EL (cell line): ENCODE data around the gene P3R3URF.

Experiments
- DNase-seq: peaks from one replicate; pipeline ENCODE4 v3.0.0-alpha.2; 2016

Gene P3R3URF

DNA sequence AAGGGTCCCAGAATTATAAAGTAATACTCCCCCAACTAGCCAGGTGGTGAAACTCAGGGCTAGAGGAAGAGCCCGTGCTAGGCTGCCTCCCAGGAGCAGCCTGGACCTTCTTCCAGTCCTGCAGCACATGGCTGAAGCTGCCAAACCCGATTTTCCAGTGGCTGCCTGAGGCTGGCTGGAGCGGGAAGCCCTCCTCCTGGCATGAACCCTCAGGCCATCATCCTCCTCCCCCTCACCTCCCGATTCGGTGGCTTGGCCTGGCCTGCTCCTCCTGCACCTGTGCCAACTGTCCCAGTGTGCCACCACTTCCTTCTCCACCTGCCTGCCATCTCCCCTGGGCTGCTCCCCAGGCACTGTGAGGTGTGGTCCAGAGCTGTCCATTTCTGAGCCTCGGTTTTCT, 4.4 kb downstream of the P3R3URF start:
- no peak for DNase-seq

DNA sequence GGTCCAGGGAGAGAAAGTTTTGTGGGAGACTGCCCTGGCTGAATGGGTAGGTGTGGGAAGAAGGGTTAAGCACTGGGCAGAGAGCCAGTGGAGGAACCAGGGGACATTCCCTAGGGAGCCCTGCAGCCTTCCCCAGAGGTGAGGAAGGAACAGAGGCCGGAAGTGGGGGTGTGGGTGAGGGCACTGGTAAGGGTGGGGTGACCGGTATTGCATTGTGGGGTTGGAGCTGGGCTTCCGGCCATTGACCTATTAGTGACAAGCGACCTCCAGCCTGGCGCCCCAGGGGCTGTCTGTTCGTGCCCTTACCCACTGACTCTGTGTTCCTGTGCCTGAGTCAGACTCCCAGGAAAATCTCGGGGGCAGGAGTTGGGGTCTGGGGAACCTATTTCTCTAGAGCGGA, 4.9 kb downstream of the P3R3URF start:
- DNase-seq = no peak

DNA sequence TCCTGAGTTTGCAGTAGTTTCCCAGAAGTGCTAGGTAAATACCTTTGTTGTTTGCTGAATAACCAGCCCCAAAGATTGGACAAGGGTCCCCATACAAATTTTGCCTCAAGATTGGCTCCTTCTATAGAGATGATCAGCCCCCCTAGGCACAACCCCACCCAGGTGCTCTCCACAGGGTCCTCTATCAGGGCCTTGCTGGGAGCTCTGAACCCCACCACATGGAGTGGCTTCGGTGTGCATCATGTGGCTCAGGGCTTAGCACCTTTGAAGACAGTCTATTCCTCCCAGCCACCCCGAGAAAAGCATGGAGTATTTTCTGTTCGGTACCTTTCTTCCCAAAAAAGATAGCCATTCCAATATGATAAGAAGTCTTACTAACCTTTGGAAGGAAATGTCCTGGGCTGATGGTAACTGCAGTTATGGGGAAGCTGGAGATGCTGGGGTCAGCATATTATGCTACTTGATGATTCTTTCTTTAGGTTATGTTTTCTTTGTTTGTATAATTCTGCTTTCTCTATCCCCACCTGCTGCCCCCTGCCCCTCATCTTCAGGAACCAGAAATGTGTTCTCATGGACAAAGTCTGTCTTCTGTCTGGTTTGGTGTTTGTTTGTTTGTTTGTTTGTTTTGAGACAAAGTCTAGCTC, 6.4 kb downstream of the P3R3URF start:
- no peak for DNase-seq

DNA sequence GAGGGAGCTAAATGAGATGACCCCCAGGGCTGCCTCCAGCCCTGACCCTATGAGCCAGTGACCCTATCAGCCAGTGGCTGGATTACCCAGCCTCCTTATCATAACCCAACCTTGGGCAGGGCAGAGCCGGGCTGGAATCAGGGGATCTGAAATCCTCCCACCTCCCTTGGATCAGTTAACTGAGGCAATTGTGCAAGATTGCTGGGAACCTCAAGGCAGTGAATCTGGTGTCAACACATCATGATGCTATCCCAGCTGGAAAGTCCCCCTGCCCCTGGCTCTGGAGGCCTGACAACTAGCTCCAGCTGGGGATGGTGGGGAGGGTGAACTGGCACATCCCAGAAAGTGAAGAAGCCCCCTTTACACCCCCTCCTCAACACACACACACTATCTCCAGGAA, 7.8 kb downstream of the P3R3URF start:
- no peak for DNase-seq

DNA sequence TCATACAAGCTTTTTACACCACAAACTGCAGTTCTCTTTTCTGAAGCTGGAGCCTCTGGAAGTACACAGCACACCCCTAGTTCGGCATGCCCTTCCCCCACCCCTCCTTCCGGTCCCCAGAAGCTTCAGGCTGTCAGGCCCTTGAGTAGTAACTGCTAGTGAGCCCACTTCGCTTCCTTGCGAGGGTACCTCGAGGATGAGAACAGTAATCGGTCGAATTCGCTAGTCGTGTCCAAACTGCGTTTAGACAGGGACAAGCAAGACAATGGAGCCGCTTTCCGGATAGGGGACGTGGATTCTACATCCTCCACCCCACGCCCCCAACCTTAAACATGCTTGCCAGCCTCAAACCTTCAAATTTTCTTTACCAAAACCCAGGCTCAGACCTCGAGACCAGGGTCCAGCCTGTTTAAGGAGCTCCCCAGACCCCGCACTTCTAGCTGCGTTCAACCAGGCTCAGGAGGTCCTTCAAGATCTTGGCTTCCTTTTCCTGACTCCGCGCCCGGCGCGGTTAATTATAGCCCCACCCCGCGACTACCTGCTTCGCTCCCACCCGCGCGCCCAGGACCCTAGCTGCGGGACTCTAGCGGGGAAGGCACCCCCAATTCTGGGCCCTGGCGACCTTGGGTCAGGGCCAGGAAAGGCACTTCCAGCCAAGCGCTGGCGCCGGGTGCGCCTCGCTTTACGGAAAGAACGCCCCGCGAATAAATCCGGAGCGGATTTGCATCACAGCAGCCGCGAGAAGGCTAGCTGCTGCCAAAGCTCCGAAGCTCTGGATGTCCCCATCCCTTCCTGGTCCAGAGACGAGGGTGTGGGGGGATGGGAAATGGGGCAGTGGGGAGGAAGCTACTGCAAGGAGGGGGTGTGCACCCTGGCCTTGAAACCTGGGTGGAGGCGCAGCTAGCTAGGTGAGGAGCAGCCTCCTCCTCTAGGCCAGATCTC, 9.5 kb downstream of the P3R3URF start:
- DNase-seq = no peak

DNA sequence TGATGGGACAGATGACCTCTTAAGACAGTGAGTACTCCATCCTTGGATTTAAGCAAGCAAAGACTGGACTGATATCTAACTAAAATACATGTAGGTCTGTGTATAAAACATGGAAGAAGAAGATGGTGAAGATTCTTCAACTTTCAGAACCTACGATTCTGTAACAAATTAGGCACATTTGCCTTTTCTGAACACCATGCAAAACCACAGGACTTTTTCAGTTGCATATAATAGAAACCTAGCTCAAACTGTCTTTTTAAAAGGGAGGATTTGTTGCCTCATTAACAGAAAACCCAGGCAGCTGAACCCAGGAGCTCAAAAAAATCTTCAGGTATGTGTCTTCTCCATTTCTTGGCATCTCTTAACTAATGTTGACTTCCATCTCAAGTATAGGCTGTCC, 16.1 kb downstream of the P3R3URF start:
- no peak for DNase-seq

DNA sequence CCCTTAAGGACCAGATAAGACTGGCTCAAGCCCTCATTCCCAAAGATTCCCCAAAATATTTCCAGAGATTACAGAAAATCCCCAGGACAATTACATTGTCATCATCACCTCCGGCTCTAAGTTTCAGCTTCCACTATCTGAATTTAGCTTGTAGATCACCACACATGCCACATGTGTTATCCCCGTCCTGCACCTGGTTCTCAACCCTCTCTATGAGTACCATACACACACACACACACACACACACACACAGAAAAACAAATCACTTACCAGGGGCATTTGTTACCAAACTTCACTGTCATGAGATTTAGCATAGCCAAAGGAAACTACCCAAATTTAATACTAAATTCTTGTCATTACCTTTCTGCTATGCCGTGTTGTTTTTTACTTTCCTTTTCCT, 16.8 kb downstream of the P3R3URF start:
- DNase-seq = no peak

DNA sequence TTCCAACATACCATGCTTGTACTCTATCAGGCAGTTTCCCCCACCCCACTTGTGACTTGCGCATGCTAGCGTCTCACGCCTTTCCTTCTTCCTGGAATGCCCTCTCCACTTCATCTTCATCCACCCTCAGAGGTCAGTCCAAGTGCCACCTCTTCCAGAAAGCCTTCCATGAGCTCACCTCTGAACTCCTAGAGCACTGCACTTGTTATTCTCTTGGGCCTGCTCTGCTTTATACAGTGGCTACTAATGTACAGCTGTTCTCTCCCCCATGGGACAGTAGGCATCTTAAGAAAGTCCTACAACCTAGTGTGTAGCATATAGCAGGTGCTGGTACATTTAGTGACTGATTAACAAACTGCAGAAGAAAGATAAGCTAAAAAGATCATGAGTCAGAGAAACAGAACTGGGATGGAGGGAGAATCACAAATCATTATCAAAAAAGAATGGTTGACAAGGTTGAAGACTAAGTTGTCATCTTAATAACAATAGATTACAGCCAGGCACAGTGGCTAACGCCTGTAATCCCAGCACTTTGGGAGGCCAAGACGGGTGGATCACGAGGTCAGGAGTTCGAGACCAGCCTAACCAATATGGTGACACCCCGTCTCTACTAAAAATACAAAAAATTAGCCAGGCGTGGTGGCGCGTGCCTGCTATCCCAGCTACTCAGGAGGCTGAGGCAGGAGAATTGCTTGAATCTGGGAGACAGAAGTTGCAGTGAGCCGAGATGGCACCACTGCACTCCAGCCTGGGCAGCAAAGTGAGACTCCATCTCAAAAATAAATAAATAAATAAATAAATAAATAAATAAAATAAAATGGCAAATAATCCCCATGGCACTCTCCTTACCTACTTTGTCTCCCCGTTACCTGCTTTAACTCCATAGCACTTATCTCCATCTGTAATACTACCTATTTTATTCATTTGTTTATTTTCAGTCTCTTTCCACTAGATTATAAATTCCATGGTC, 17.7 kb downstream of the P3R3URF start:
- DNase-seq = no peak

DNA sequence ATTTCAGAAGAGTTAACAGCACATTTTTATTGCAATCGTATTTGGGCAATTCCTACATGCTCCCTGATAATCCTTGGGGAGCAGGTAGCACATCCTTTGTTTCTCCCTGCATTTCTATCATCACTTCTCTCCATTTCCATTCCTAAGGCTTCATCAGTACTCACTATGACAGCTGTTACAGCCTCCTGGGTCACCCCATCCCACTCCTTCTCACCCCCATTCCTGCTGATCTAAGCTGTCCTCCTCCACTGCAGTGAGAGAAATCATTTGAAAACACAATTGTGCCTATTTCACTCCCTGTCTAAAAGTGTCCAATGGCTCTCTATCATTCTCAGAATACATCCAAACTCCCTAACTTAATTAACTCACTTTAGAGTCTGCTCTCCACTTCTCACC, 18.4 kb downstream of the P3R3URF start:
- no peak for DNase-seq

DNA sequence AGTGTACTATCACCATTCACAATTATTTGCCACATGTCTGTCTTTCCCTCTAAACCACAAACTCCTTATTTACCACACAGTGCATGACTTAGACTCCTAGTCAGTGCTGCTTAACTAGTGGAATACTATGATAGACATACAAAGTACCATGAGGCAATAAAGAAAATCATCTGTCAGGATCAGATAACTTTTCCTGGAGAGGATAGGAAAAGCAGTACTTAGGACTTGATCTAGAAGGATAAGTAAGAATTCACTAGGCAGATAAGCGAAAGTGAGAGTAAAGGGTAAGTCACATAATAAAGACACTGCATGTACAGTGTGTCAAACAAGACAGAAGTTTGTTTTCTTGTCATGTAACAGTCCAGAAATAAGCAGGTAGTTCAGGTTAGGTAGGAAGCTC, 22.6 kb downstream of the P3R3URF start:
- DNase-seq = no peak

DNA sequence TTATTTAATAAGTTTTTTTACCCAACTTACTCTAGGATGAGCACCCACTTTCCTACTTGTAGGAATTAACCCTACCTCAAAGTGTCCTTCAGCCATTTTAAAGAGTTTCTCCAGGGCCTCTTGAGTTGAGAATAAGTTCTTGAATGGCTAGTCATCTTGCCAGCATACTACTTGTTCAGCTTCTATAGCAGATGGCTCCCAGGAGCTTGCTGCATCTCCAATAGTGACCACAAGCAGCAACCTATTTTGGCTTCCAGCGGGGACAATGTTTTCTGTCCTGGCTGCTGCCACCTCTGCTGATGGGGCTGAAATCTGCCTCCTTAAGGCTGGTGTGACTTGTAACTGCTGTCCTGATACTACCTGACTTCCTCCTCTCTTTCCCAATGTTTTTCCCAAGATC, 23.1 kb downstream of the P3R3URF start:
- DNase-seq = no peak

DNA sequence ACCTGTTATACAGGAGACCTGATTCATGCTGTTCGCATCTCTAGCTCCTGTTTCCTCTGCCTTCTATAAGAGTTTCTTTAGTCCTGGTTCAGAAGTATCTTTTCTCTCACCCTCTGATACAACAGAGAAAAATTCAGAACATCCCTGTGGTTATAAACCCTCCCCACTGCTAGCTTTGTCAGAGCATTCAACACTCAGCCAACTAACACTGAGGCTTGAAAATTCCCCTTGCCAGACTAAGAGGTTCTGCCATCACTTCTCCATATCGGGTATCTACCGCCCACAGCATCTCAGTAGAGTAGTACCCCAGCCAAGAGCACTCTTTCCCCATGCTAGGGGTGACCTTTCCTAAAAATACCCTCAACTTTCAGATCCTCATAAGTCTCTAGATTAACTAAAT, 24.3 kb downstream of the P3R3URF start:
- peak; percentile 72 for DNase-seq

DNA sequence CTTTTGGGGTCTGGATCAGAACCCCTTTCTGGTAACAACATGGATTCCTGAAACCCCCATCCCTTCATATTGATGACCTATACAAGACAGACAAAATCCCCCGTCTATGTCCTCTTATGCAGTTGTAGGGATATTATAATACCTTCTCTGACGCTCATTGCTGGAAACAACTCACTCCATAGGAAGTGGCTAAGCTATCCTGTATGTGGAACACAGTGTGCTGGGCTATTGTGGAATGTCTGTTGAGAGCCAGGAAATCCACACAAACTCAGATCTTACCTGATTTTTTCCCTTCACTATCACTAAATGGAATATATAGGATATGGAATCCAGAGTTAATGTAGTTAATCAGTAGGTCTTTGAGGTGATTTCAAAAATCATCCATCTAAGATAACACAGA, 26.2 kb downstream of the P3R3URF start:
- DNase-seq = no peak

DNA sequence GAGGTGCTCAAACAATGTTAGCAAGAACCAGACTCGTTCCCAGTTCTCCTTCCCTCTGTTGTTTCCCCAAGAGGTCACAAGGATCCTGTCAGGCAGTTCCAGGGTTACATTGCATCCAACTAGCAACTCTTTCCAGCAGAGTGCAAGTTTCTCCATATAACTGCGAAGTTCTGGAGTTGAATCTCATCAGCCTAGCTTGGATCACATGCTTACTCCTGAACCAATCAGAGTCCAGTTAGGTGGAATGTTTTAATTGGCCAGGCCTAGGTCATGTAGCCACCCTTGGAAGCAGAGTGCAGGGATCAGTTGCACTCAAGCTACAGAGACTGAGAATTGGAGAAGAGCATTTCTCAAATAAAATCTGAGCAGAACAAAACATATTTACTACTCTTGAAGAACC, 28.0 kb downstream of the P3R3URF start:
- no peak for DNase-seq

DNA sequence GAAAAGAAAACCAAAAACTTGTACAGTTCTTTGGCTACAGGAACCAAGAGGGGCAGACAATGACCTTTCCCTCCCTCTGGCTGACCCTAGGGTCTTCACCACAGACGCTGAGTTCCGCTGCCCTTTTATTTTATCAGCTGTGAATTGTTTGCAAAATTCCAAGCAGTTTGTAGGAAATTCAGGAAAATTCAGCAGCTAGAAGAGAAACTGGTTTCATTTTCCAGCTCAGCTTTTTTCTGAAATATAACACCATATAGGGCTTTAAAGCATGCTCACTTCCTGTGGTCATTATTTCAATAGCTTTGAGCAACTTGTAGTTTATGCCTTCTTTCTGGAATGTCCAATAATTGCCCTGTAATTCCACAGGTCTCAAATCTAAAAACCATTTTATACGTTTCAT, 38.4 kb downstream of the P3R3URF start:
- DNase-seq = peak; percentile 32

DNA sequence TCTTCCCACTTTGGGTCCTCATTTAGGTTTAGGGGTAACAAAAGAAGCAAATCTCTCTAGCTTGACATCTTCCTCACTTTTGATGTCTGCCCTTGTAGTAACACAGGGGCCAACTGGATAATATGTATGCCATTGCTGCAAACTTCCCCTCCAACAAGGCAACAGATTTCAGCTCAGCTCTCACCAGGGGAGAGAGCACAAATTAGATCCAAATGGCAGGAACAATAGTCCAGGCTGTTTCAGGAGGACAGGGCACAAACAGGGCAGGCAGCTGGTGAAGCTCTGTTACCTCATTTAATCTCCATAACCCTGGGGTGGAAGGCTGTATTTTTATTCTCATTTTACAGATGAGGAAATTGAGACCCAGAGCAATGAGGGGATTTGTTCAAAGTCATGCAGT, 39.6 kb downstream of the P3R3URF start:
- DNase-seq = no peak

DNA sequence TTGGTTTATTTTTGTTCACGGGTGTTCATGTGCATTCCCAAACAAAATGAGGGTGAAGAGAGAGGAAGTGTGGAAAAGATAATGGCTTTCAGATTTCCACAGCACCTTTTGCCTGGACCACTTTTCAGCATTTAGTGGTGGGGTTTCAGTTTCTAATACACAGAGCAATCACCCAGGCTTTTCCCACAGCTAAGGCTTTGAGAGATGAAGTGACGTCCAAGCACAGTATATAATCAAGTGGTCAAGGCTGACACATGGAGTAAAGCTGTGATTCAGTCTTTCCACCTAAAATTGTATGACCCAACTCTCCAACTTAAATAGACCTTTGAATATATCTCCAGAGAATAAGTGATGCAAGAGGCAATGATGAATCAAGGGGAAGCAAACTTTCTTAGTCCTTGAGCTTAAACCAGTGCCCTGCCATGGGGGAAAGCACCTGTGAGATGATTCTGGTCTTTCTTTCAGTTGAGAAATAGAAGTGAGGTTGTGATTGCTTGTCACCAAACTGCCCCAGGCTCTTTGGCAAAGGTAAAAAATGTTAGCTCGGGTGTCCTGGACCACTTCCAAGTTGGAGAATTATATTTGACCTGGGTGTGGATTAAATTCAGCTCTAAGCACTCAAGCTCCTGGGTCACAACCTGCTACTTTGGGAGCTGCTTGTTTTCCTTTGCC, 41.5 kb downstream of the P3R3URF start:
- DNase-seq = peak; percentile 36

DNA sequence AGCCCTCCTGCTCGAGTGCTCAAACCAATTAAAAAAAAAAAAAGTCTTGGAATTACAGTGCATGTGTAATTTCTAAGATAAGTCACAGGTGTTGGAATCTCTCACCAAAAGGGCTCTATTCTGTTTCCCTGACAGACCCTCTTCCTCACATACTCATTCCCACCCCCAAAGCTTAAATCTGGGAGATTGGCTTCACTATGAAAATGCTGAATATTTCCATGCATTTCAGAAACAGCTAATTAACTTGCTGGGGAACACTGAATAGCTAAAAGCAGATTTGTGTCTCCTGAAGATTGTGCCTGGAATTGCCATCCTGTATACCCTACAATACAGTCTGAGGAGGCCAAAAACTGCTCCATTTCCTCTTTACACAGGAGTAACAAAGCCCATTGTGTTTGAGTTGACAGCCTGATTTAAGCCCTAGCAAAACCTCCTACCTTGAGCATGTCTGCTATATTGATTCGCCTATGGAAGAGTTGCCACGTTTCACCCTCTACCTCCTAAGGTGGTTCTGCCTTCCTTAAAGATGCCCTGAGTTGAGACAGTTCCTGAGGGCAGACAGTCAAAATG, 42.4 kb downstream of the P3R3URF start:
- DNase-seq = no peak

DNA sequence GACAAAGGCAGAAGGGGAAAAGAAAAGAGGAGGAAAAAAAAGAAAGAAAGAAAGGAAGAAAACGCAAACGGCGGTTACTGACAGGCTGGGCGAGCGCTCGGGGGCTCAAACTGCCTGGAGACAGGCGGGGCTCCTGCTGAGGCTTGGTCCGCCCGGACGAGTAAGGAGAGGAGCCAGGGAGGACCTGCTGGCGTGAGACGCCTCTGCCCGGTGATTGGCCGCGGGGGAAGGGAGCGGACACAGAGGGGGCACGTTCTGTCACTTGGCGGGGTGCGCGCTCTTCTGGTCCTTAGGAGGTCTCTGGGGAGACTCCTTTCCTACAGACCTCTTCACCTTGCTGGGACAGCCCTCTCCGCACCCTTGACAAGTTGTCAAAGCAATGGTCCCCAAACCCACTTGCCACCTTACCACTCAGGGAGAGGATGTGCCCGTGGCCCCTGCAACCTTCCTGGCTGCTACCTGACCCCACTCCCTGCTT, 43.1 kb downstream of the P3R3URF start:
- no peak for DNase-seq

DNA sequence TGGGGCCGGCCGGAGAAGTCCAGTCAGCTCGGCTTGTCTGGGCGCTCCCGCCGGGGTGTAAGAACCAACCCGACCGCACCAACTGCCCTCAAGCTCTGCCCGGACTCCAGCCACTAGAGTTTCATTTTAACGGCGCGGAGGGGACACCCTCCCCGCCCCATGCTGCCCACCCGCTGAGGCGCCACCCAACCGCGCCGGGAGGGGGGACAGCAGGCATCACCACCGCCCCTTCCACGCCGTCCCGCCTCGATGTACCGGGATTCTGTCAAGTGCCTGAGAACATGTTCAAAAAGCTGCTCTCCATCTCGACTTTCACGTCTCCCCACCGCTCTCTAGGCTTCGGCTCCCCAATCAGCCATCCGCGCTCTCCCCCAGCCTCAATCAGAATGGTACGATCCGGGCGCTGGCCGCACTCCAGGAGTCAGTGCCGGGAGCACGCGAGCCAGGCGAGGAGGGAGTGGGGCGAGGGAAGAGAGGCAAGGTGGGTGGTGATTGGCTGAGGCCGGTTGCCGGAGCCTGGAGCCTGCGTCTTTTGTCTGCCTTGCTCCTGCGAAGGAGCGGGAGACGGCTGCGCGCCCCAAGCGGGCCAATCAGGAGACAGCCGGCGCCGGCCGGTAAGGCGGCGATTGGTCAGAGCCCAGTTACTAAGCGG, 43.6 kb downstream of the P3R3URF start, which contains the start of gene PIK3R3:
Gene PIK3R3 (minus strand): TSS at position 101 of the 652 bp plus-strand sequence. CDS start 677 bp downstream, outside the sequence.
- peak; percentile 99 for DNase-seq
